Glutamatergic neuron (in vitro differentiated cells): ENCODE results near the gene SPATA19. TPM values are rescaled to one million over a fixed set of nuclear protein-coding genes. Genes with fewer than 3 reads are reported as not detected.

ENCODE experiments used
- DNase-seq: peaks from one replicate; pipeline ENCODE4 v3.0.0; 2022
- H3K27ac Mint-ChIP-seq: one replicate; pipeline ENCODE4 v1.8.0; 2020; ENCODE audit warnings: mild to moderate bottlenecking, mixed read lengths, inconsistent platforms; ENCODE audit not compliant: unreplicated experiment
- H3K27me3 Mint-ChIP-seq: one replicate; pipeline ENCODE4 v1.8.0; 2020; ENCODE audit warnings: mild to moderate bottlenecking, moderate library complexity, mixed read lengths, inconsistent platforms; ENCODE audit not compliant: unreplicated experiment
- H3K36me3 Mint-ChIP-seq: one replicate; pipeline ENCODE4 v1.8.0; 2020; ENCODE audit warnings: mild to moderate bottlenecking, mixed read lengths, inconsistent platforms; ENCODE audit not compliant: unreplicated experiment
- H3K4me1 Mint-ChIP-seq: one replicate; pipeline ENCODE4 v1.8.0; 2020; ENCODE audit warnings: mild to moderate bottlenecking, low read depth, mixed read lengths, inconsistent platforms; ENCODE audit not compliant: unreplicated experiment
- H3K4me3 Mint-ChIP-seq: one replicate; pipeline ENCODE4 v1.8.0; 2020; ENCODE audit warnings: mild to moderate bottlenecking, mixed read lengths, inconsistent platforms; ENCODE audit not compliant: unreplicated experiment
- H3K9me3 Mint-ChIP-seq: one replicate; pipeline ENCODE4 v1.8.0; 2020; ENCODE audit warnings: mild to moderate bottlenecking, moderate library complexity, mixed read lengths, inconsistent platforms; ENCODE audit not compliant: unreplicated experiment
- CTCF ChIP-seq: fragments of 200-600 bp; sonication (generic); IDR thresholded peaks from one replicate; pipeline ENCODE4 v1.5.0; 2021; ENCODE audit not compliant: partially characterized antibody, unreplicated experiment
- total RNA-seq: library from RNA; stranded (reverse); fragmentation: NEBNext Ultra II Directional; extraction: Animal tissue kit (Norgen Biotek cat#: 25700); gene quantifications from one replicate; pipeline ENCODE4 v1.2.1, GENCODE V29; 2021; ENCODE audit not compliant: unreplicated experiment

Gene SPATA19
- total RNA-seq, 1 donor from 2014 or later: not detected

GRCh38 chr11:133796043-133796795, 49.1 kb downstream of the SPATA19 start:
- Mint-ChIP-seq H3K4me1 (no peaks in the 10 kb centered on the region), H3K27me3 (no peaks in the 10 kb centered on the region), H3K36me3 (peaks cover 16% of the 10 kb centered on the region), H3K27ac (no peak overlapping the region), H3K4me3 (no peak overlapping the region), H3K9me3 (peaks cover 2% of the 10 kb centered on the region)
- TF ChIP-seq CTCF: no peak
- DNase-seq: no peak

- H3K27ac Mint-ChIP-seq: no peak overlapping the region
- no peaks in the 10 kb centered on the region for H3K4me1 Mint-ChIP-seq
- TF ChIP-seq CTCF: no peak
These were observed 50.2 kb downstream of the SPATA19 start for GRCh38 chr11:133795088-133795487.

GRCh38 chr11:133794205-133794604, 51.1 kb downstream of the SPATA19 start:
- no peak for TF ChIP-seq CTCF
- Mint-ChIP-seq H3K9me3 (peaks cover 2% of the 10 kb centered on the region), H3K27ac (no peak overlapping the region), H3K27me3 (no peaks in the 10 kb centered on the region), H3K36me3 (peaks cover 16% of the 10 kb centered on the region), H3K4me3 (no peak overlapping the region), H3K4me1 (no peaks in the 10 kb centered on the region)
- DNase-seq: no peak

More at GRCh38 chr11:133795088-133795487, 50.2 kb downstream of the SPATA19 start:
- Mint-ChIP-seq H3K9me3 (peaks cover 2% of the 10 kb centered on the region), H3K4me3 (no peak overlapping the region), H3K36me3 (peaks cover 16% of the 10 kb centered on the region), H3K27me3 (no peaks in the 10 kb centered on the region)
- no peak for DNase-seq

GRCh38 chr11:133793271-133794035, 51.9 kb downstream of the SPATA19 start:
- Mint-ChIP-seq H3K4me1 (no peaks in the 10 kb centered on the region), H3K36me3 (peaks cover 16% of the 10 kb centered on the region), H3K9me3 (peaks cover 2% of the 10 kb centered on the region), H3K27ac (no peak overlapping the region), H3K27me3 (no peaks in the 10 kb centered on the region), H3K4me3 (no peak overlapping the region)
- TF ChIP-seq CTCF: no peak
- DNase-seq: no peak

- H3K36me3 Mint-ChIP-seq: peaks cover 12% of the 10 kb centered on the region
- no peak overlapping the region for H3K4me3 Mint-ChIP-seq
- peaks cover 2% of the 10 kb centered on the region for H3K9me3 Mint-ChIP-seq
- H3K4me1 Mint-ChIP-seq: peaks cover 2% of the 10 kb centered on the region
- H3K27ac Mint-ChIP-seq: no peak overlapping the region
- no peak for DNase-seq
- TF ChIP-seq CTCF: no peak
- H3K27me3 Mint-ChIP-seq: peaks cover 2% of the 10 kb centered on the region
These were observed 54.3 kb downstream of the SPATA19 start for GRCh38 chr11:133790995-133791394.
